Stromal cell of bone marrow (primary cell): ENCODE data around the gene ARHGAP33.

ENCODE experiments used
- DNase-seq: peaks from one replicate; pipeline ENCODE4 v3.0.0-alpha.2; 2012; ENCODE audit warnings: low read depth

ARHGAP33 gene

DNA sequence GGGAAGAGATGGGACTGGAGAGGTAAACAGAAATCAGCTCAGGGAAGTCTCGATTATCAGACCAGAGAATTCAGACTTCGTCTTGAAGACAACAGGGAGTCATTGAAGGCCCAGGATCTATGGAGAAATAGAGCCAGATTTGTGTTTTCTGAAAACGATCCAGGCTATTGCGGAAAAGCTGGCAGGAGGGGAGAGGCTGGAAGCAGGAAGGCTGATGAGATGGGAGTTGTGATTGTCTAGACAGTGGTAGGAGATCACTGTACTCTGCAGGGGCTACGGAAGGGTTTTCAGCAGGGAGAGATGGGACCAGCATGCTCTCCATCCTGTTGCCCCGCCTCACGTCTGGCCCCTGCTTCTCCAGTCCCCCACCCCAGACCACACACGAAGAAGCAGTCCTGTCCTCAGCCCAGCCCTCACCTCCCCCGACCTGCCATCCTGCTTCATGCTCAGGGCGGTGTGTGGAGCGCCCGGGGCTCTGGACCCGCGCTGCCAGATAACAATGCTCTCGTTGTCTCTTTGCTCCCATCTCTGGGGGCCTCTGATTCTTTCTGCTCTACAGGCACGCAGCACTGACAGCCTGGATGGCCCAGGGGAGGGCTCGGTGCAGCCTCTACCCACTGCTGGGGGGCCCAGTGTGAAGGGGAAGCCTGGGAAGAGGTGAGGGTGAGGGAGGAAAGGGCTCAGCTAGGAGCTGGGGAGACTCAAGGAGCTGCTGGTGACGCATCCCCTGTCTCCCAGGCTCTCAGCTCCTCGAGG lies 1.9 kb downstream of the ARHGAP33 start:
- no peak for DNase-seq

- no peak for DNase-seq
Observed at GRCh38 chr19:35777961-35778360, 2.6 kb downstream of the ARHGAP33 start.

DNA sequence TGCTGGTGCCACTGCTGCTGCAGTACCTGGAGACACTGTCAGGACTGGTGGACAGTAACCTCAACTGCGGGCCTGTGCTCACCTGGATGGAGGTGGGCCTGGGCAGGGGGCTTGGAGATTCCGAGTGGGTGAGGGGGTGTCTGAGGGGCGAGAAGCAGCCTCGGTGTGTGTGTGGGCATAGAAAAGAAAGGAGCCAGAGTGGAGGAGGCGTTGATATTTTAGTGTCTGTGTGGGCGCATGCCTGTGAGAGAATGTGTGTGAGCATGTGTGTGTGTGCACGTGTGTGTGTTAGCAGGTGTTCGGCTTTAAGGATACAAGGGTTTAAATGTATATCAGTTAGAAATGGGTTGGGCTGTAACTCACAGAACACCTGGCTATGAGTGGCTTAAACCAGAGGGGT lies 3.7 kb downstream of the ARHGAP33 start:
- no peak for DNase-seq

DNA sequence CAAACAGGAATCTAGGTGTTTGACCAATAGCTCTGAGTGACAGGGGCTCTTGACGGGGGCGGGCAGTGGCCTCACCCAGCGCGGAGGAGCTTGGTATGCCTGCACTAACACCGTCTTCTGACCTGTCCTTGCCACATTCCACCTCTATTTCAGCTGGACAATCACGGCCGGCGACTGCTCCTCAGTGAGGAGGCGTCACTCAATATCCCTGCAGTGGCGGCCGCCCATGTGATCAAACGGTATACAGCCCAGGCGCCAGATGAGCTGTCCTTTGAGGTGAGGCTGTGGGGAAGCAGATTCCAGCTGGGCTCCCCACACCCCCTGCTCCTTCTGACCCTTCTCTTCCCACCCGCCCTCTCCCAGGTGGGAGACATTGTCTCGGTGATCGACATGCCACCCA lies 4.7 kb downstream of the ARHGAP33 start:
- DNase-seq: no peak

DNA sequence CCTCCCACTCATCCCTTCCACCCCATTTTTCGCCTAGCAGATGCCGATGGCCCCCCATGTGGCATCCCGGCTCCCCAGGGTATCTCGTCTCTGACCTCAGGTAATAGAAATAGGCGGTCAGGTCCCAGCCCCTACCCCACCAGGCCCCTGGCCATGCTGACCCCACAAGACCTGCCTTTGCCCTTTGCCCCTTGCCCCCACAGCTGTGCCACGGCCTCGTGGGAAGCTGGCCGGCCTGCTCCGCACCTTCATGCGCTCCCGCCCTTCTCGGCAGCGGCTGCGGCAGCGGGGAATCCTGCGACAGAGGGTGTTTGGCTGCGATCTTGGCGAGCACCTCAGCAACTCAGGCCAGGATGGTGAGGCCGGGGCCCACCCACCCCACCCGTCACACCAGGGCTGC lies 5.4 kb downstream of the ARHGAP33 start:
- no peak for DNase-seq

GRCh38 chr19:35781650-35782049 lies 6.3 kb downstream of the ARHGAP33 start:
- no peak for DNase-seq

DNA sequence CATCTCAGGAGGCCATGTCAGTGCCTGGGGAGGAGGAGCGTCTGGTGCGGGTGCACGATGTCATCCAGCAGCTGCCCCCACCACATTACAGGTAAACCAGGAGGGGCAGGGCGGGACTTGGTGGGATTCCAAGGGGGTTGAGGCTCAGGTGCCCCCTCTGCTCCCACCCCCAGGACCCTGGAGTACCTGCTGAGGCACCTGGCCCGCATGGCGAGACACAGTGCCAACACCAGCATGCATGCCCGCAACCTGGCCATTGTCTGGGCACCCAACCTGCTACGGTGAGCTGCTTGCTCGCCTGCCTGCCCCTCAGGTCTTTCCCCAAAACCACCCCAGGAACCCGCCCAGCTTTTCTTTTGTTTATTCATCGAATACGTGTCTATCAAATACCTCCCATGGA lies 7.2 kb downstream of the ARHGAP33 start:
- DNase-seq: no peak

DNA sequence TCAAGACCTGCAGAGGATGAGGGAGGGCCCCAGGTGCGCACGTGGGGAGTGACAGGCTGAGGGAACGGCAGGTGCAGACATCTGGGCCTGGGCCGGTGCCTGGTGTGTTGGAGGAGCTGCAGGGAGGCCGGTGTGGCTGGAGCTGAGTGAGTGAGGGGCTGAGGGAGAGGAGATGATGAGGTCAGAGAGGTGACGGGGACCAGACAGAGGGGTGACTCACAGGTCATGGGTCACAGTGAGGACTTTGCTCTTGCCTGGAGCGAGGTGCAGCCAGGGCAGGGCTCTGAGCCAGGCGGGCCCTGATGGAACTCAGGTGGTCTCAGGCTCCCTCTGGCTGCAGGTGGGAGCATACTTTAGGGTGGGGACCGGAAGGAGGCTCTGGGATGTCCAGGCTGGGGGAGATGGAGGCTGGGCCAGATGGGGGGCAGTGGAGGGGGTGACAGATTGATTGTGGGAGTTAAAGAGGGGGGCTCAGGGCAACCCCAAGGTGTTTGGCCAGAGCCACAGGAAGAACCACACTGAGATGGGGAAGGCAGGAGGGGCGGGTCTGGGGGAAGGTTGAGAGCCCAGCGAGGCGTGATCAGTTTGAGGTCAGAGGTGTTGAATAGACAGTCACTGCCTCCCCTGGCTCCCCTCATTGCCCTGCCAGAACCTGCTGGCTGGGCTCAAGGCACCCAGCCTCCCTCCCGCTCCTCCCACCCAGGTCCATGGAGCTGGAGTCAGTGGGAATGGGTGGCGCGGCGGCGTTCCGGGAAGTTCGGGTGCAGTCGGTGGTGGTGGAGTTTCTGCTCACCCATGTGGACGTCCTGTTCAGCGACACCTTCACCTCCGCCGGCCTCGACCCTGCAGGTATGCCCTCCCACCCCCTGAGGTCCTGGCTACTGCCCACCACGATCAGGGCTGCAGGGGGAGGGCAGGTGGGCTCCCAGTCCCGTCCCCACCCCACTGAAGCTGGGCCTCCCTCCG lies 8.4 kb downstream of the ARHGAP33 start:
- no peak for DNase-seq

DNA sequence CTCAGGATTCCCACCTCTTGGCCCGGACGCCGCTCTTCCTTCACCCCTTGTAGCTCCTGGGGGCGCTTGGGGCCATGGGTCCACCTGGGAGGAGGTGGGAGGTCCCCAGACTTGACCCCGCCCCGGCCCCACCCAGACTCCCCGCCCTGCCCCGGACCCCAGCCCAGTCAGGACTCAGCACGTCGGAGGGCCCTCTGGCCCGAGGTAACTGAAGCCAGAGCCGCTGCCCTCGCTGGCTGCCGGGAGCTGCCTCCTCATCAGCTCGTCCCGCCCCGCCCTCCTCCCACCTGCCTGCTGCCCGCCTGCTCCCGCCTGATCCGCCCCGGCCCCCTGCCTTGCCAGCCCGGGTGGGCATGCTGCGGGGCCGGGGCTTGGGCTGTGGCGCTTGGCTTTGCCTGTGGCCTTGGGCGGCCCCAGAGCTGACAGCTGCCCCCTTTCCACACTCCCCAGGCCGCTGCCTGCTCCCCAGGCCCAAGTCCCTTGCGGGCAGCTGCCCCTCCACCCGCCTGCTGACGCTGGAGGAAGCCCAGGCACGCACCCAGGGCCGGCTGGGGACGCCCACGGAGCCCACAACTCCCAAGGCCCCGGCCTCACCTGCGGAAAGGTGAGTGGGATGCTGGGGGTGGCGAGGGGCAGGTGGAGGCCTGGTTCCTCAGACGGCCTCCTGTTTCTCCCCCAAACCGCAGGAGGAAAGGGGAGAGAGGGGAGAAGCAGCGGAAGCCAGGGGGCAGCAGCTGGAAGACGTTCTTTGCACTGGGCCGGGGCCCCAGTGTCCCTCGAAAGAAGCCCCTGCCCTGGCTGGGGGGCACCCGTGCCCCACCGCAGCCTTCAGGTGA lies 9.4 kb downstream of the ARHGAP33 start:
- DNase-seq: no peak

DNA sequence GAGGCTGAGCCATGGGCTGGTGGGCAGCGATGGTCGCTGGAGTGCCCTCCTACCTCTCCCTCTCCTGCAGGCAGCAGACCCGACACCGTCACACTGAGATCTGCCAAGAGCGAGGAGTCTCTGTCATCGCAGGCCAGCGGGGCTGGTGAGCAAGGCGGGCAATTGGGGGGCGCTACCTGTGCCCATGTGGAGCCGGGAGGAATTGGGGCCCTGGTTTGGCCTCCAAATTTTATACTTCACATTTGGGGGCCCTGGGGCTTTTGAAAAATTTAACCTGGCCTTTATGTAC lies 9.9 kb downstream of the ARHGAP33 start:
- no peak for DNase-seq

GRCh38 chr19:35786299-35787160 lies 11.2 kb downstream of the ARHGAP33 start:
- DNase-seq: no peak

DNA sequence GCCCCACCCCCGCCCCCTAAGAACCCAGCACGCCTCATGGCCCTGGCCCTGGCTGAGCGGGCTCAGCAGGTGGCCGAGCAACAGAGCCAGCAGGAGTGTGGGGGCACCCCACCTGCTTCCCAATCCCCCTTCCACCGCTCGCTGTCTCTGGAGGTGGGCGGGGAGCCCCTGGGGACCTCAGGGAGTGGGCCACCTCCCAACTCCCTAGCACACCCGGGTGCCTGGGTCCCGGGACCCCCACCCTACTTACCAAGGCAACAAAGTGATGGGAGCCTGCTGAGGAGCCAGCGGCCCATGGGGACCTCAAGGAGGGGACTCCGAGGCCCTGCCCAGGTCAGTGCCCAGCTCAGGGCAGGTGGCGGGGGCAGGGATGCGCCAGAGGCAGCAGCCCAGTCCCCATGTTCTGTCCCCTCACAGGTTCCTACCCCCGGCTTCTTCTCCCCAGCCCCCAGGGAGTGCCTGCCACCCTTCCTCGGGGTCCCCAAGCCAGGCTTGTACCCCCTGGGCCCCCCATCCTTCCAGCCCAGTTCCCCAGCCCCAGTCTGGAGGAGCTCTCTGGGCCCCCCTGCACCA lies 11.9 kb downstream of the ARHGAP33 start:
- DNase-seq: no peak

DNA sequence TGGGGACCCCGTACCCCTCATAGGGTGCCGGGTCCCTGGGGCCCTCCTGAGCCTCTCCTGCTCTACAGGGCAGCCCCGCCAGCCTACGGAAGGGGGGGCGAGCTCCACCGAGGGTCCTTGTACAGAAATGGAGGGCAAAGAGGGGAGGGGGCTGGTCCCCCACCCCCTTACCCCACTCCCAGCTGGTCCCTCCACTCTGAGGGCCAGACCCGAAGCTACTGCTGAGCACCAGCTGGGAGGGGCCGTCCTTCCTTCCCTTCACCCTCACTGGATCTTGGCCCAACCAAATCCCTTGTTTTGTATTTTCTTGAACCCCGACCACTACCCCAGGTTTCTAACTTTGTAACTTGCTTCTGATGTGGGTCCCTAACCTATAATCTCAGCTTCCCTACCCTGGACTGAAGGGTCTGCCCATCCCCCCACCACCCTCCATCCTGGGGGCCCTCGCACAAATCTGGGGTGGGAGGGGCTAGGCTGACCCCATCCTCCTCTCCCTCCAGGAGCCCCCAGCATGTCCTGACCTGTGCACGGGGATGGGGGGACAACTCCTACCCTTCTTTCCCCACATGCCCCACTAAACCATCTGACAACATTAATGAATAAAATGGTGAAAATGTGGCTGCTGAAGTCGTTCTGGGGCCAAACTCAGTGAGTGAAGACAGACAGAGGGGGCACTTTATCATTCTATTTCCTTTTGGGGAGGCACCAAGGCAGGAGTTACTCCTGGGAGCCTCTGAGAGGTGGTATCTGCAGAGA lies 13.0 kb downstream of the ARHGAP33 start:
- no peak for DNase-seq

- no peak for DNase-seq
Observed at GRCh38 chr19:35789195-35789977, 14.0 kb downstream of the ARHGAP33 start.

DNA sequence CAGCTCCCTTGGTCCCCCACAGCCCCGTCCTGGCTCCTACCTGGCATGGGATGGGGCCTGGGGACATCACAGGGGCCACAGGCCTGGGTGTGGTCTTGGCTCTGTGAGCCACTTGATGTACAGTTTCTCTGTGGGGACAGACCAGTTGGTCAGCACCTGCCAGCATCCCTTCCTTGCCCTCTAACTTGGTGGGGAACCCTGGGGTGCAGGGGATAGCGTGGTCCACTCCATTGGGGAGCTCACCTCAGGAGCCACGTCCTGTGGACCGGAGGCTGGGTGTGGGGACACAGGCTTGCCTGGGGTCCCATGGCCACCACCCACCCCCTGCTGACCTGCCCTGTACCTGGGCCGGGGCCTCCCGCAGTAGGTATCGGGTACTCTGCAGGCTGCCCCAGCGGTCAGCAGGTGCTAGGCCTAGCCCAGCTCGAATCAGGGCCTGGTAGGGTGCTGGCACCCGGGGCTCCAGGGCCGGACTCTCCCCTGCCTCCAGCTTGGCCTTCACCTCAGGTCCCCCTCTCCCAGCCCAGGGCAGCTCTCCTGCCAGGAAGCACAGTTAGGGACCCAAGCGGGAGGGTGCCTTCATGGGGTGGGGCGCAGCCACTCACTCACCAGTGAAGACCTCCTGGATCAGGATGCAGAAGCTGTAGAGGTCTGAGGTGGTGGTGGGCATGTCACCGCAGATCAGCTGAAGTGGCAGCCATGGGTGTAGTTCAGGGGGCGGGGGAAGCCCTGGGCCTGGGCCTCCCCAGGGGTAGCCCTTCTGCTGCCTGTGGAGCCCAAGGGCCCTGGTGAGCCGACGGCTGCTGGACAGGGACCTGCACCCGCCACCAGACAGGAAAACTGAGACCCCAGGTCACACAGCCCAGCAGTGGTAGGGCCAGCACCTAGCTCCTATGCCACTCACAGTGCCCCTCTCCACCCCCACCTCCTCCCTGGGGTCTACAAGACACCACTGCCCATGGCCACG lies 14.9 kb downstream of the ARHGAP33 start:
- DNase-seq: no peak

DNA sequence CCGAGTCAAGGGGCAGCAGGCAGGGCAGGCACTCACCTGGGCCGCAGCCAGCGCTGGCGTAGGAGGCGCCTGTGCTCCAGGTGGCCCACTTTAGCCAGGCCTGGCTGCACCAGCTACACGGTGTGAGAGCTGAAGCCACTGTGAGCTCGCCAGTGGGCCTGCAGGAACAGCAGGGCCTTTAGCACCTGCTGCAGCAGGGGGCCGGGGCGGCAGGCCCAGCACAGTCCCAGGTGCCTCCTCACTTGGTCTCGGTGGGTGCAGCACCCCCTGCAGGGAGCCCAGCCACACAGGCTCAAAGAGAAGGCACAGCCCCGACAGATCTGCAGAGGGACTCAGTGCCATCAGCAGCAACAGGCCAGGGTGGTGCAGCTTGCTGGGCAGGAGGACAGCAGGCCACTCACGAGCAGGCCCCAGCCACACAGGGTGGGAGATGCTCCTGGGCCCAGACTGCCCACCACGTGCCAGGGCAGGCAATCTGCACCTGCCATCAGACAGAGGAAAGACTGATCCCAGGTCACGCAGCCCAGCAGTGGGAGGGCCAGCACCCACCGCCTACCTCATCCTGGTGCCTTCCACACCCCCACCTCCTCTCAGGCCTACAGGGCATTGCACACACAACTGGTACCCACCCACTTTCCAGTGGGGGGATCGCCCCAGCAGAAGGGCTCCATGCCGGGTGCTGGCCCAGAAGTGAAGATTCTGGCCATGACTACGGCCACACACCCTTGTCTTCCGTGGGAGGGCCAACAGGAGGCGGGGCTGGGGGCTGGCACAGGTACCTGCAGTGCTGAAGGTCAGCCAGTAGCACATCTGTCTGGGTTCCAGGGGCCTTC lies 15.8 kb downstream of the ARHGAP33 start:
- DNase-seq: no peak

- DNase-seq: no peak
Observed at GRCh38 chr19:35791814-35792279, 16.5 kb downstream of the ARHGAP33 start.
